Measurements from ENCODE around the gene RANBP1. TPM values are rescaled to one million over a fixed set of nuclear protein-coding genes. Genes with fewer than 3 reads are reported as not detected.

The RANBP1 gene
- total RNA-seq, 1 experiment from 2014 or later: 522 TPM

DNA sequence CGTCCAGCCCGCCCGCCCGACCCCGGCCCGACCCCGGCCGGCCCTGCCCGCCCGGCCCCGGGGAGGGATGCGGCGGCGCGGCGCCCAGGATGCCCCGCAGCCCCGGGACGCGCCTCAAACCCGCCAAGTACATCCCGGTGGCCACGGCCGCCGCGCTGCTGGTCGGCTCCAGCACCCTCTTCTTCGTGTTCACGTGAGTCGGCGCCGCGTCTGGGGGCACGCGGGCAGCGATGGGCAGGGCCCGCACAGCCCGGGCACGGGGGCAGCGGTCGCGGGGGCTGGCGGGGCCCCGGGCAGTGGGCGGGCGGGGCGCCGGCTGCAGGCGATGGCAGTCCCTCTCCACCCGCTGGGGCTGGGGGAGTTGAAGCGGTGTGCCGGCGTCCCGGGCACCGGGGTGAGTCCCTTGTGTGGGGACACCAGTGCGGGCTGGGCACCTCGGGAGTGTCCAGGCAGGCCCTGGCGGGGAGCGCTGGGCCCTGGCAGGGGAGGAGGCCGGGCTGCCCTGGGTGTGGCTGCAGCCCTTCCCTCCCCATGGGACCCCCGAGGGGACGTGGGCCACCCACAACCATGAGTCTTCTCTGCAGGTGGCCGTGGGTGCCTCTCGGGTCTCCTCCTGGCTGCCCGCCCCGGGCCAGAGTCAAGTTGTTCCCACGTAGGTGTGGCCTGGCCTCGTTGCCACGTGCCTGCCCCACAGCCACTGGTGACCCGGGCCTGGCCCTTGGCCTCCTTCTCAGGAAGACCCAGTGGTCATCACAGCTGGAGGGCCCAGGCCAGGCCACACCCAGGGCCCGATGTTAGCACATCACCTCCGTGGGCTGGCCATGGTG, 16.2 kb downstream of the RANBP1 start:
- H3K36me3 Mint-ChIP-seq (ENCODE audit: insufficient read depth in 1 of 3, low read depth in 3 of 3): peaks cover 4 to 12% (median 10%) of the 10 kb centered on the region in 3 experiments; a peak in 6 of 7 replicates
- H3K79me2 ChIP-seq (ENCODE audit: insufficient read depth, low read length): no peaks in the 10 kb centered on the region; the same call in 1 of the 2 replicates
- H3K79me1 ChIP-seq (ENCODE audit: insufficient read depth, low read depth, low read length, poor library complexity, severe bottlenecking): no peaks in the 10 kb centered on the region

More for the DNA sequence above, 16.2 kb downstream of the RANBP1 start:
- no peaks in the 10 kb centered on the region for H3K27me3 ChIP-seq (ENCODE audit: insufficient read depth, low read length)
- H4K20me1 ChIP-seq (ENCODE audit: control insufficient read depth, insufficient read depth, insufficient read length): peaks cover 5% of the 10 kb centered on the region
- no peak overlapping the region for H2BK20ac ChIP-seq (ENCODE audit: low read depth, low read length, poor library complexity, severe bottlenecking)
- H3K4me1 Mint-ChIP-seq: peaks cover 8% of the 10 kb centered on the region in 2 experiments
- no peak overlapping the region for H3K23ac ChIP-seq (ENCODE audit: insufficient read length, low read depth, low read length)
- no peak overlapping the region for H2AK5ac ChIP-seq (ENCODE audit: insufficient read length, low read length)
- no peak overlapping the region for H2BK12ac ChIP-seq (ENCODE audit: insufficient read length, low read depth, low read length)
- DNase-seq: no peak
- no peak overlapping the region for H3K18ac ChIP-seq (ENCODE audit: insufficient read length, low read depth, low read length)
- no peak overlapping the region for H3K4ac ChIP-seq (ENCODE audit: low read depth, low read length)
- H3K23me2 ChIP-seq (ENCODE audit: insufficient read length, low read depth, low read length, poor library complexity, severe bottlenecking): peaks cover 4% of the 10 kb centered on the region
- no peak overlapping the region for H3K27ac ChIP-seq (ENCODE audit: insufficient read length, low read depth, low read length)
- no peaks in the 10 kb centered on the region for H3K9me3 ChIP-seq (ENCODE audit: control insufficient read depth, low read depth, low read length)
- no peak overlapping the region for H3K27ac Mint-ChIP-seq
- no peaks in the 10 kb centered on the region for H3K4me1 ChIP-seq (ENCODE audit: insufficient read depth, low read length)
- H2BK5ac ChIP-seq (ENCODE audit: insufficient read length, low read length): no peak overlapping the region
- H4K91ac ChIP-seq (ENCODE audit: insufficient read length, low read depth, low read length): no peak overlapping the region
- H3T11ph ChIP-seq (ENCODE audit: low read length): no peak overlapping the region
- peak overlapping the region; percentile 30 for H3K4me2 ChIP-seq (ENCODE audit: insufficient read depth, insufficient read length, low read length)
- H4K8ac ChIP-seq (replicated peaks; ENCODE audit: insufficient read length, low read depth, low read length): no peak overlapping the region
- H3K27me3 Mint-ChIP-seq (ENCODE audit: low read depth): no peaks in the 10 kb centered on the region; the same call in 1 of the 2 replicates
- H2BK120ac ChIP-seq (ENCODE audit: low read depth, low read length, poor library complexity, severe bottlenecking): no peak overlapping the region
- no peak overlapping the region for H2AFZ ChIP-seq (ENCODE audit: low read length)
- no peak overlapping the region for H4K5ac ChIP-seq (ENCODE audit: insufficient read length, low read depth, low read length)
- no peaks in the 10 kb centered on the region for H3K9me3 Mint-ChIP-seq
- no peak overlapping the region for H2BK15ac ChIP-seq (ENCODE audit: low read depth, low read length)
- peak overlapping the region; percentile 51; the same call in 1 of the 2 replicates for H3K14ac ChIP-seq (ENCODE audit: insufficient read depth, low read length)
- H3K56ac ChIP-seq (ENCODE audit: insufficient read length, low read depth, low read length): no peak overlapping the region
- H3K4me3 Mint-ChIP-seq: peak overlapping the region; percentile 60 to 78
- TF ChIP-seq, protein P1, sequence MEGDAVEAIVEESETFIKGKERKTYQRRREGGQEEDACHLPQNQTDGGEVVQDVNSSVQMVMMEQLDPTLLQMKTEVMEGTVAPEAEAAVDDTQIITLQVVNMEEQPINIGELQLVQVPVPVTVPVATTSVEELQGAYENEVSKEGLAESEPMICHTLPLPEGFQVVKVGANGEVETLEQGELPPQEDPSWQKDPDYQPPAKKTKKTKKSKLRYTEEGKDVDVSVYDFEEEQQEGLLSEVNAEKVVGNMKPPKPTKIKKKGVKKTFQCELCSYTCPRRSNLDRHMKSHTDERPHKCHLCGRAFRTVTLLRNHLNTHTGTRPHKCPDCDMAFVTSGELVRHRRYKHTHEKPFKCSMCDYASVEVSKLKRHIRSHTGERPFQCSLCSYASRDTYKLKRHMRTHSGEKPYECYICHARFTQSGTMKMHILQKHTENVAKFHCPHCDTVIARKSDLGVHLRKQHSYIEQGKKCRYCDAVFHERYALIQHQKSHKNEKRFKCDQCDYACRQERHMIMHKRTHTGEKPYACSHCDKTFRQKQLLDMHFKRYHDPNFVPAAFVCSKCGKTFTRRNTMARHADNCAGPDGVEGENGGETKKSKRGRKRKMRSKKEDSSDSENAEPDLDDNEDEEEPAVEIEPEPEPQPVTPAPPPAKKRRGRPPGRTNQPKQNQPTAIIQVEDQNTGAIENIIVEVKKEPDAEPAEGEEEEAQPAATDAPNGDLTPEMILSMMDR (conservative IDR thresholded peaks at IDR 0.05): no peak
- H3K9ac ChIP-seq (ENCODE audit: extremely low read depth, insufficient read length, low read length): peak overlapping the region; percentile 6
- no CpG with 5 or more reads among the region's 72 CpGs for WGBS (ENCODE audit: extremely low coverage, insufficient read length, low lambda C conversion rate)

Measured in H9 (cell line).